Activated CD8-positive, alpha-beta memory T cell treated with anti-CD3 and anti-CD28 coated beads, Interleukin-2, amount 50 U/mL, for 1 hour (primary cell): Measurements from ENCODE around the gene ERBB4.

Source experiments
- DNase-seq: peaks from one replicate; pipeline ENCODE4 v3.0.0-alpha.2; 2020; ENCODE audit errors: extremely low read depth

The ERBB4 gene

DNA sequence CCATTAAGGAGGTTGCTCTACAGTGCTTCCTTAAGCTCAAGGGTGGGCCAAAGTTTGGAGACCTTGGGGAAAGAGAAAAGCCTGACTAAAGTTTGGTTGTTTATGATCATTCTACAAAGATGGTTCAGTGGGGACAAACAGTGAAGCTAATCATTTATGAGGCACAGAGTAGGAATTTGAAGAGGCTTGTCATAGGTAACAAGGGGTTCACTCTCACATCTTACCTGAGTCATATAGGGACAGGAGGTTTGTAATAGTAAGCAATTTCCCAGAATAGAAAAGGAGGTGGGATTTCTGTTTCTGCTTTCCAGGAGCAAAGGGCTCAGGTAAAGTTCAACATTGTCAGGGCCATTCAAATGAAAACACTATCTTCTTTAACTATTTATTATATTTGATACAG is 1194.3 kb downstream of the ERBB4 start:
- no peak for DNase-seq

DNA sequence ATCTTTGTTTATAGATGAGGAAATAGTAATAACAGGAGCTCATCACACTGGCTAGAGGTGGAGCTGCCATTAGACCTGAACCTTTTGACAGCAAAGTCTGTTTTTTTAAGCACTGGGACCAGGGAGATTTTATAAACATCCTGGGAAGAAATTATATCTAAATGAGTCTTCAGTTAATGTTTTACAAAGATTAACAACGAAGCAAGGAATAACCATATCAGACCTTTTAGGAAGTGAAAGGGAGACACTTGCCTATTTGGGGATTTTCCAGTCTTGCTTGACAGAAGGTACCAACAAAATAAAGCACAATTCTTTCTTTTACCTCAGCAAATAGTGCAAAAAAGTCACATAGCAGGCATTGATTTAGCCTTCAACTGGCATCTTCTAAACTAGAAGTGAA is 1205.2 kb downstream of the ERBB4 start:
- no peak for DNase-seq

DNA sequence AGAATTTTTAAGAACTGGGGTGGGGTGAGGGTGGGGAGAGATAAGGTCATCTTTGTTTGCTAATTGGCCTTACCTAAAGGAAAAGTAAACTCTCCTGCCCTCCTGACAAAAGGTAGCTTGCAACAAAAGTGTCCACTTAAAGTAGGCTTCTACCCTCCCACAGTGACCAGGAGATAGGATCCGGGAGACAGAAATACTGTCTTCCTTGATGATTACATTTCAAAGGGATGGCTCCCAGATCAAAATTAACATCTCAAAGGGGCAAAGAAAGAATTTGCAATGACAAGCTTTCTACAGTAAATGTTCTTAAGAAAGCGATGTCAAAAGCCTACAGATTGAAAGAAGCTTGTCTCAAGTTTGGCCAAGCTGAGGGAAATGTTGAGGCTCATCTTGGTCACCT is 1206.9 kb downstream of the ERBB4 start:
- no peak for DNase-seq

DNA sequence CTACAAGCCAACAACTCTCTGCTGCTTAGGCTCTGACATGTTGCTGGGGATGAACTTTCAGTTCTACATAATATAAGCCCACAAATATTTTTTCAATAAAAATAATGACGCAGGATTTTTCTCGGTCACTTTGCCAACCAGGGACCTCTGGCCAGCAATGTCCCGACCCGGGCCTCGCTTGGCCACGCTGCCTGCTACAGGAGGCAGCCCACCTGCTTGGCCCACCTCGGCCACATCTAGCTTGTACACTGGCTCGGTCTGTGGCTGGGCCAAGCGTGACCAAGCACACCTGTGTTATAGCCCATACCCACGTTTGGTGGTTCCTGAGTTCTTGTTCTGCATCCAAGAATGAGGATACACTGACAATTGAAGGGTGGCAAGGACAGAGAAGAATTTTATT is 1208.7 kb downstream of the ERBB4 start:
- DNase-seq: no peak

DNA sequence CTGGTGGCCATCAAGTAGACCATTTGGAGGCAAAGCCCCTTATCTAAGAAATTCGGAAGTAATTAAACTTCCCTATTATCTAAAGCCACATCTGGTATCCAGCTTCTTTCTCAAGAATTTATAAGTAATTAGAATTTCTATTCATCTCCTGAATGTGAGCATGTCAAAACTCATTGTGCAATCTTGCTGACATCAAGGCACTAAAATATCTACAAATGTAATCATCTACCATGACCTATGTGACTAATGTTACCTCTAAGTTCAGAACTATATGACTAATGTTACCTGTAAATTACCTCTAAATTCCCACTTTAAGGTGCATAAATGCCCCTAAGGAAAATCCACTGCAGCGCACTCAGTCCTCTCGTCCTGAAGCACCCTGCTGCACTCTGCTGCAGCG is 1209.2 kb downstream of the ERBB4 start:
- no peak for DNase-seq

DNA sequence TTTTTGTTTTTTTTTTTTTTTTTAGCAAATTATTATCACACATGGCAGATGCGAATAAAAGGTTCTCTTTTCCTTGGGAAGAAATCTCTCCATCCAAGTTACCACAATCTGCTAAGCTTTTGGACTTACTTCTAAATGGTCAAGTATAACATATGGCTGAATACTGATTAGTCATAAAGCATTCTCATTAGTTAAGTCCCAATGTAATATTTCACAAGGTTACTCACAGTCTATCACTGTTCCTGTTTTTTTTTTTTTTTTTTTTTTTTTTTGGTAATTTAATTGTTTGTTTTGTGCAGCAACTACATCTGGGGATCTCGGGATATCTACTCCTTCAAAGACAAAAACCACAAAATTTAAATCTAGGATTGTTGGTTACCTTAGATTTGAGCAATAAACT is 1210.5 kb downstream of the ERBB4 start:
- no peak for DNase-seq
